Kidney (tissue), 14 donors: ENCODE measurements around the gene KDM8. TPM values are rescaled to one million over a fixed set of nuclear protein-coding genes. Genes with fewer than 3 reads are reported as not detected.
A peak's percentile ranks its signal among the peaks of the same experiment; 100 is the strongest.

Experiments used
- DNase-seq, 5 donors: peaks; one replicate each; pipeline ENCODE4 v3.0.0-alpha.2; 2013 to 2020
- FAIRE-seq: peaks from 2 replicates; lab custom pipeline; 2012; peaks lifted over from hg19 to GRCh38; lab: Jason Lieb, UNC
- H3K27ac ChIP-seq, 2 donors: one replicate each; pipeline ENCODE4 v1.7.0; 2013; ENCODE audit warnings: low read depth in 2 of 2, low read length in 2 of 2, inconsistent platforms in 1 of 2
- H3K27me3 ChIP-seq: one replicate; pipeline ENCODE4 v1.7.1; 2013; ENCODE audit warnings: low read length, inconsistent platforms; ENCODE audit not compliant: control insufficient read depth, insufficient read depth
- H3K36me3 ChIP-seq, 3 donors: one replicate each; pipeline versions ENCODE4 v1.7.0 to v1.7.1; 2013; ENCODE audit warnings: low read length in 3 of 3, control low read depth in 1 of 3, inconsistent platforms in 1 of 3; ENCODE audit not compliant: insufficient read depth in 3 of 3, control insufficient read depth in 2 of 3
- H3K4me1 ChIP-seq, 3 donors: one replicate each; pipeline versions ENCODE4 v1.7.0 to v1.7.1; 2013; ENCODE audit warnings: low read length in 3 of 3, inconsistent platforms in 1 of 3, low read depth in 1 of 3; ENCODE audit not compliant: control insufficient read depth in 2 of 3, insufficient read depth in 2 of 3
- H3K4me3 ChIP-seq, 3 donors: one replicate each; pipeline versions ENCODE4 v1.7.0 to v1.8.1; 2013; ENCODE audit warnings: low read length in 3 of 3, control low read depth in 1 of 3, inconsistent platforms in 1 of 3
- H3K9ac ChIP-seq, 3 donors: one replicate each; pipeline versions ENCODE4 v1.7.0 to v1.7.1; 2013; ENCODE audit warnings: low read length in 3 of 3, control low read depth in 1 of 3, inconsistent platforms in 1 of 3
- H3K9me3 ChIP-seq, 3 donors: one replicate each; pipeline versions ENCODE4 v1.7.0 to v1.7.1; 2013; ENCODE audit warnings: low read length in 3 of 3, control low read depth in 1 of 3, inconsistent platforms in 1 of 3; ENCODE audit not compliant: control insufficient read depth in 2 of 3, insufficient read depth in 1 of 3
- CTCF ChIP-seq: IDR thresholded peaks from 3 replicates; pipeline ENCODE4 v1.5.1; 2012; ENCODE audit warnings: mild to moderate bottlenecking, moderate library complexity, borderline replicate concordance; ENCODE audit not compliant: insufficient read depth; ENCODE audit errors: extremely low read depth
- intact Hi-C: fragments of 100-400 bp; cut with DNase I; formaldehyde crosslinking; loops from one replicate; pipeline ENCODE4 v1.11.1; 2022
- polyA plus RNA-seq: library from polyadenylated mRNA; stranded (reverse); fragments of 350-450 nt; fragmentation: Illumina TruSeq; extraction: RNeasy Lipid Tissue Mini Kit (QIAGEN cat#74804); gene quantifications from one replicate; pipeline ENCODE4 v1.2.3, GENCODE V29; 2014; ENCODE audit warnings: low read depth, low replicate concordance; ENCODE audit not compliant: insufficient read depth
- total RNA-seq: library from RNA; stranded (reverse); fragmentation: NEBNext Ultra II Directional; extraction: Animal tissue kit (Norgen Biotek cat#: 25700); gene quantifications from one replicate; pipeline ENCODE4 v1.2.1, GENCODE V29; 2021
- donor health status: control.
- donor health status: control.
- donor health status: control.
- donor health status: control.
- donor health status: control.
- donor health status: DM: yes; HTN: yes; CAD: no.
- donor health status: Normal renal cell carcinoma (clear cell type).

The KDM8 gene
- total and polyA plus RNA-seq, 2 donors from 2014 or later, result 6.3 to 8.5 TPM

GRCh38 chr16:27217256-27217655 is 13.9 kb downstream of the KDM8 start:
- no peak for FAIRE-seq
- no peaks in the 10 kb centered on the region for H3K27me3 ChIP-seq
- no peak overlapping the region for H3K4me3 ChIP-seq
- peak in 4 of 5 donors; percentile 84 to 93 (median 89) for DNase-seq
- H3K9me3 ChIP-seq, result no peaks in the 10 kb centered on the region
- H3K36me3 ChIP-seq, result peaks cover 0 to 5% (median 0%) of the 10 kb centered on the region in 3 donors
- H3K9ac ChIP-seq, result no peak overlapping the region
- H3K4me1 ChIP-seq, result peaks cover 0 to 10% (median 5%) of the 10 kb centered on the region in 3 donors
- intact Hi-C loops, result no loop called here
- TF ChIP-seq CTCF, result no peak
- H3K27ac ChIP-seq, result no peak overlapping the region

- intact Hi-C loops, result no loop called here
- Histone ChIP-seq H3K4me1 (peaks cover 0 to 16% (median 14%) of the 10 kb centered on the region in 3 donors), H3K36me3 (peaks cover 0 to 5% (median 0%) of the 10 kb centered on the region in 3 donors), H3K4me3 (no peak overlapping the region), H3K27ac (no peak overlapping the region), H3K9ac (no peak overlapping the region), H3K27me3 (no peaks in the 10 kb centered on the region), H3K9me3 (no peaks in the 10 kb centered on the region)
- no peak for DNase-seq
- FAIRE-seq, result no peak
- no peak for TF ChIP-seq CTCF
Observed at GRCh38 chr16:27218756-27219155, 15.4 kb downstream of the KDM8 start.

GRCh38 chr16:27219161-27219560 is 15.8 kb downstream of the KDM8 start:
- Histone ChIP-seq H3K27ac (no peak overlapping the region), H3K9ac (no peak overlapping the region), H3K36me3 (peaks cover 0 to 5% (median 0%) of the 10 kb centered on the region in 3 donors), H3K9me3 (no peaks in the 10 kb centered on the region), H3K4me3 (no peak overlapping the region), H3K4me1 (peaks cover 0 to 16% (median 14%) of the 10 kb centered on the region in 3 donors), H3K27me3 (no peaks in the 10 kb centered on the region)
- no peak for FAIRE-seq
- no peak for TF ChIP-seq CTCF
- no peak for DNase-seq
- intact Hi-C loops, result no loop called here

GRCh38 chr16:27220120-27220519 is 16.8 kb downstream of the KDM8 start:
- Histone ChIP-seq H3K9ac (no peak overlapping the region), H3K27ac (no peak overlapping the region), H3K27me3 (no peaks in the 10 kb centered on the region), H3K36me3 (peaks cover 0 to 4% (median under 1%) of the 10 kb centered on the region in 3 donors), H3K4me1 (peaks cover 0 to 14% (median 11%) of the 10 kb centered on the region in 3 donors), H3K9me3 (no peaks in the 10 kb centered on the region), H3K4me3 (no peak overlapping the region)
- no peak for TF ChIP-seq CTCF
- no peak for FAIRE-seq
- intact Hi-C loops, result no loop called here
- DNase-seq, result no peak
